ENCODE data around the gene UQCRFS1.

GRCh38 chr19:29155683-29156082 is 57.3 kb downstream of the UQCRFS1 start:
- TF ChIP-seq CTCF (IDR thresholded peaks at IDR 0.05) (no peak), MAFK (IDR thresholded peaks at IDR 0.05; ENCODE audit: partially characterized antibody) (no peak), REST (IDR thresholded peaks at IDR 0.05) (no peak), POLR2A (IDR thresholded peaks at IDR 0.05; ENCODE audit: low read length) (no peak)
